ENCODE measurements around the gene PARD3B. TPM values are rescaled to one million over a fixed set of nuclear protein-coding genes. Genes with fewer than 3 reads are reported as not detected.

The PARD3B gene
- total RNA-seq, 1 donor from 2014 or later, result not detected

GRCh38 chr2:205586626-205587025 lies 1041.4 kb downstream of the PARD3B start:
- no peaks in the 10 kb centered on the region for H3K36me3 Mint-ChIP-seq (ENCODE audit: low read depth)
- H3K9me3 Mint-ChIP-seq, result no peaks in the 10 kb centered on the region
- H3K27ac Mint-ChIP-seq, result no peak overlapping the region
- peaks cover 3% of the 10 kb centered on the region for H3K27me3 Mint-ChIP-seq
- intact Hi-C loops (cut with micrococcal nuclease), result no loop called here
- TF ChIP-seq, protein P1, sequence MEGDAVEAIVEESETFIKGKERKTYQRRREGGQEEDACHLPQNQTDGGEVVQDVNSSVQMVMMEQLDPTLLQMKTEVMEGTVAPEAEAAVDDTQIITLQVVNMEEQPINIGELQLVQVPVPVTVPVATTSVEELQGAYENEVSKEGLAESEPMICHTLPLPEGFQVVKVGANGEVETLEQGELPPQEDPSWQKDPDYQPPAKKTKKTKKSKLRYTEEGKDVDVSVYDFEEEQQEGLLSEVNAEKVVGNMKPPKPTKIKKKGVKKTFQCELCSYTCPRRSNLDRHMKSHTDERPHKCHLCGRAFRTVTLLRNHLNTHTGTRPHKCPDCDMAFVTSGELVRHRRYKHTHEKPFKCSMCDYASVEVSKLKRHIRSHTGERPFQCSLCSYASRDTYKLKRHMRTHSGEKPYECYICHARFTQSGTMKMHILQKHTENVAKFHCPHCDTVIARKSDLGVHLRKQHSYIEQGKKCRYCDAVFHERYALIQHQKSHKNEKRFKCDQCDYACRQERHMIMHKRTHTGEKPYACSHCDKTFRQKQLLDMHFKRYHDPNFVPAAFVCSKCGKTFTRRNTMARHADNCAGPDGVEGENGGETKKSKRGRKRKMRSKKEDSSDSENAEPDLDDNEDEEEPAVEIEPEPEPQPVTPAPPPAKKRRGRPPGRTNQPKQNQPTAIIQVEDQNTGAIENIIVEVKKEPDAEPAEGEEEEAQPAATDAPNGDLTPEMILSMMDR (IDR thresholded peaks at IDR 0.05), result no peak
- ChIA-PET CTCF (no interaction called here), POLR2A (no interaction called here)
- no peak overlapping the region for H3K4me3 Mint-ChIP-seq
- H3K4me1 Mint-ChIP-seq, result no peaks in the 10 kb centered on the region
- DNase-seq (no peak), ATAC-seq (ENCODE audit: low read depth) (no peak)

DNA sequence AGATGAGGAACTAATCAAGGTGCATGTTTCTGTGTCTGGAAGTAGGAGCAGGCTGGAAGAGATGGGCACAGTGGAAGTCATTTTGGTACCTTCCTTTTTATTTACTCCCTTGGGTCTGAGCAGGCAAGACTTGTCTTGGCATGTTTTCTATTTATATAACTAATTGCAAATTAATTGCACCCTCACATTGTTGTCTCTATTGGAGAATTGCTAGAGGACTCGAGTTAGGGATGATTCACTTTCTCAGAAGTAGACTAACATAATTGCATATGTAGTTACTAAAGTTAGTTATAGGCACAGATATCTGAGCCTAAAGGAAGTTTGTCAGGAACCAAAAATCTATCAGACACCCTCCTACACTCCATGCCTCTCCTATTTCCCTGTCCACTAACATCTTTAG lies 1044.2 kb downstream of the PARD3B start:
- H3K27ac Mint-ChIP-seq, result no peak overlapping the region
- intact Hi-C loops (cut with micrococcal nuclease), result no loop called here
- ChIA-PET POLR2A (no interaction called here), CTCF (no interaction called here)
- H3K4me1 Mint-ChIP-seq, result no peaks in the 10 kb centered on the region
- H3K4me3 Mint-ChIP-seq, result no peak overlapping the region
- TF ChIP-seq, protein P1 (IDR thresholded peaks at IDR 0.05), result no peak
- peaks cover 7% of the 10 kb centered on the region for H3K27me3 Mint-ChIP-seq
- H3K9me3 Mint-ChIP-seq, result no peaks in the 10 kb centered on the region
- no peak for ATAC-seq (ENCODE audit: low read depth)
- no peak for DNase-seq
- no peaks in the 10 kb centered on the region for H3K36me3 Mint-ChIP-seq (ENCODE audit: low read depth)

DNA sequence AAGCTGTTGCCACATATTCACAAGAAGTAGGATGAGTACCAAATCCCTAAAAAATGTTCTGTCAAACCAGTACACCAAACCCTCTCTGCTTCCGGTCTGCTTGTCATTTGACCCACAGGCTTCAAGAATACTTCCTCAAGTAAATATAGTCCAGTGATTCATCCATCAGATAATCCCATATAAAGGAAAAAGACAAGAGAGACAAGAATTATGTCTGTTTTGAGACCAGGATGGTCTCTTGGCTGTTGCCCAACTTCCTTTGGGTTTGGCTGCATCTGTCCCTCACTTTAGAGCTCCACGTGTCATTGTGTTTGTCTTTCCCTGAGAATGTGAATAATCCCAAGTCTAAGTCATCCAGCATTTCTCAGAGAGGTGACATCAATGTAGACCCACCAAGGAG lies 1045.5 kb downstream of the PARD3B start:
- CTCF ChIA-PET, result no interaction called here
- Mint-ChIP-seq H3K9me3 (no peaks in the 10 kb centered on the region), H3K27me3 (peaks cover 7% of the 10 kb centered on the region), H3K36me3 (ENCODE audit: low read depth) (no peaks in the 10 kb centered on the region), H3K4me3 (no peak overlapping the region), H3K4me1 (no peaks in the 10 kb centered on the region), H3K27ac (no peak overlapping the region)
- intact Hi-C loops (cut with micrococcal nuclease), result loop anchor here (10.0 kb wide), 1 partner anchor 294 kb away; no protein-coding TSS in a partner anchor
- POLR2A ChIA-PET, result no interaction called here
- TF ChIP-seq, protein P1 (IDR thresholded peaks at IDR 0.05), result no peak
- no peak for DNase-seq
- no peak for ATAC-seq (ENCODE audit: low read depth)

DNA sequence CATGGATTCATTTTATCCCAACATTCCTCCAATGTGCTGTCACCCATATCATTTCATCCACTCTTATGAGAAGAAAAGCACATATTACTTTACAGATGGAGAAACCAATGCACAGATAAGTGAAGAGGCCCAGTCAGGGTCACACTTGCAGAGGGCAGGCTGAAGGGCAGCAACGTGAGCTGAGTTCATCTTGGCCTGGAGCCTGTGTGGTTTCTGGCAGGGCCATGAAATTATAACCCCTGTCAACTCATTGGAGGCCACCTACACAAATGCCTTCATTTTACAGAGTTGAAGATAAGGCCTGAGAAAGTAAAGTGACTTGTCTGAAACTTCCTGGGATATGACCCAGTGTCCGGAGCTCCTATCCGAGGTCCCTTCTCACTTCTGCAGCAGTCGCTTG lies 1048.6 kb downstream of the PARD3B start:
- POLR2A ChIA-PET, result no interaction called here
- CTCF ChIA-PET, result no interaction called here
- DNase-seq (no peak), ATAC-seq (ENCODE audit: low read depth) (no peak)
- no peak overlapping the region for H3K4me3 Mint-ChIP-seq
- H3K27ac Mint-ChIP-seq, result no peak overlapping the region
- H3K4me1 Mint-ChIP-seq, result no peaks in the 10 kb centered on the region
- TF ChIP-seq, protein P1 (IDR thresholded peaks at IDR 0.05), result no peak
- H3K36me3 Mint-ChIP-seq (ENCODE audit: low read depth), result no peaks in the 10 kb centered on the region
- no peaks in the 10 kb centered on the region for H3K9me3 Mint-ChIP-seq
- intact Hi-C loops (cut with micrococcal nuclease), result loop anchor here (10.0 kb wide), 1 partner anchor 291 kb away; no protein-coding TSS in a partner anchor
- peaks cover 7% of the 10 kb centered on the region for H3K27me3 Mint-ChIP-seq

DNA sequence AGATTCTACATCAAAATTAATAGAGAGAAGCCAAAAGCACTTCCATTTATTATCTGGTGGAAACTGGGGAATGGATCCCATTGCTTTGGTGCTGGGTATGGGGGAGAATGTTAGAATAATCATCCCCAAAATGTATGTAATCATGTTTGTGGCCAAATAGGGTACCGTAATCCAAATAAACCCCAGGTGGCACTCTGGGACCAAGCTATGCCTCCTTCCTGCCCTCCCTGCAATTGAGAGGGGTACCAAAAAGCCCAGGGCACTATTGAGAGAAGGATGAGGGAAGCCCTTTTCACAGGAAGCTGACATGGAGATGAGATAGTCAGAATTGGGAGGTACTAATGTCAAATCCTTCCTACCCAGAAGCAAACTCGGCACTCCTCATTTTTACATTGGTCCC lies 1051.3 kb downstream of the PARD3B start:
- H3K4me3 Mint-ChIP-seq, result no peak overlapping the region
- DNase-seq, result no peak
- H3K9me3 Mint-ChIP-seq, result no peaks in the 10 kb centered on the region
- no peak for ATAC-seq (ENCODE audit: low read depth)
- CTCF ChIA-PET, result interaction anchor here (1.0 to 1.4 kb wide), 2 partner anchors 79 to 83 kb away, joined by 3 to 4 read pairs; no protein-coding TSS in a partner anchor
- no peaks in the 10 kb centered on the region for H3K4me1 Mint-ChIP-seq
- POLR2A ChIA-PET, result no interaction called here
- no peak overlapping the region for H3K27ac Mint-ChIP-seq
- no peaks in the 10 kb centered on the region for H3K36me3 Mint-ChIP-seq (ENCODE audit: low read depth)
- TF ChIP-seq, protein P1 (IDR thresholded peaks at IDR 0.05), result no peak
- peaks cover 4% of the 10 kb centered on the region for H3K27me3 Mint-ChIP-seq
- intact Hi-C loops (cut with micrococcal nuclease), result loop anchor here (1.0 to 10.0 kb wide), 3 partner anchors 80 to 288 kb away; no protein-coding TSS in a partner anchor

All from activated B cell treated with CpG ODN at 0.5 μM for 24 hours (primary cell).